ENCODE measurements around the gene MPPED2.
"Not testable (repeated sequence)": the region's sequence is repeated elsewhere in the genome, so short reads cannot be mapped to it uniquely, and the experiment has no call there.

The MPPED2 gene

GRCh38 chr11:30579415-30580175 lies 6.6 kb downstream of the MPPED2 start:
- in situ Hi-C loops (cut with HindIII; ENCODE audit: low sequenced_read_pairs) = no loop called here

- in situ Hi-C loops (cut with HindIII; ENCODE audit: low sequenced_read_pairs) = no loop called here
These were observed 7.7 kb downstream of the MPPED2 start for GRCh38 chr11:30578406-30578805.

GRCh38 chr11:30573951-30574350 lies 12.2 kb downstream of the MPPED2 start:
- in situ Hi-C loops (cut with HindIII; ENCODE audit: low sequenced_read_pairs) = no loop called here

GRCh38 chr11:30568931-30569330 lies 17.2 kb downstream of the MPPED2 start:
- in situ Hi-C loops (cut with HindIII; ENCODE audit: low sequenced_read_pairs) = no loop called here

- in situ Hi-C loops (cut with HindIII; ENCODE audit: low sequenced_read_pairs) = no loop called here
These were observed 18.5 kb downstream of the MPPED2 start for GRCh38 chr11:30567644-30568043.

- in situ Hi-C loops (cut with HindIII; ENCODE audit: low sequenced_read_pairs) = no loop called here
These were observed 19.0 kb downstream of the MPPED2 start for GRCh38 chr11:30567120-30567519.

- in situ Hi-C loops (cut with HindIII; ENCODE audit: low sequenced_read_pairs) = no loop called here
These were observed 19.7 kb downstream of the MPPED2 start for GRCh38 chr11:30566482-30566881.

- in situ Hi-C loops (cut with HindIII; ENCODE audit: low sequenced_read_pairs) = no loop called here
These were observed 21.1 kb downstream of the MPPED2 start for GRCh38 chr11:30565027-30565426.

GRCh38 chr11:30561691-30562415 lies 24.3 kb downstream of the MPPED2 start:
- in situ Hi-C loops (cut with HindIII; ENCODE audit: low sequenced_read_pairs) = no loop called here

- in situ Hi-C loops (cut with HindIII; ENCODE audit: low sequenced_read_pairs) = no loop called here
These were observed 25.7 kb downstream of the MPPED2 start for GRCh38 chr11:30560206-30561106.

- in situ Hi-C loops (cut with HindIII; ENCODE audit: low sequenced_read_pairs) = no loop called here
These were observed 27.1 kb downstream of the MPPED2 start for GRCh38 chr11:30559004-30559403.

- in situ Hi-C loops (cut with HindIII; ENCODE audit: low sequenced_read_pairs) = not testable (repeated sequence)
These were observed 31.6 kb downstream of the MPPED2 start for GRCh38 chr11:30554587-30554986.

GRCh38 chr11:30553521-30554110 lies 32.5 kb downstream of the MPPED2 start:
- in situ Hi-C loops (cut with HindIII; ENCODE audit: low sequenced_read_pairs) = no loop called here

GRCh38 chr11:30552839-30553238 lies 33.3 kb downstream of the MPPED2 start:
- in situ Hi-C loops (cut with HindIII; ENCODE audit: low sequenced_read_pairs) = no loop called here

- in situ Hi-C loops (cut with HindIII; ENCODE audit: low sequenced_read_pairs) = no loop called here
These were observed 36.1 kb downstream of the MPPED2 start for GRCh38 chr11:30550022-30550542.

- in situ Hi-C loops (cut with HindIII; ENCODE audit: low sequenced_read_pairs) = no loop called here
These were observed 36.6 kb downstream of the MPPED2 start for GRCh38 chr11:30549565-30549964.

GRCh38 chr11:30546334-30546733 lies 39.8 kb downstream of the MPPED2 start:
- in situ Hi-C loops (cut with HindIII; ENCODE audit: low sequenced_read_pairs) = no loop called here

GRCh38 chr11:30545507-30545906 lies 40.6 kb downstream of the MPPED2 start:
- in situ Hi-C loops (cut with HindIII; ENCODE audit: low sequenced_read_pairs) = no loop called here

GRCh38 chr11:30543066-30543465 lies 43.1 kb downstream of the MPPED2 start:
- in situ Hi-C loops (cut with HindIII; ENCODE audit: low sequenced_read_pairs) = no loop called here

GRCh38 chr11:30540781-30541180 lies 45.4 kb downstream of the MPPED2 start:
- in situ Hi-C loops (cut with HindIII; ENCODE audit: low sequenced_read_pairs) = no loop called here

- in situ Hi-C loops (cut with HindIII; ENCODE audit: low sequenced_read_pairs) = no loop called here
These were observed 47.9 kb downstream of the MPPED2 start for GRCh38 chr11:30538251-30538650.
